ENCODE measurements around the gene SUCO.
"Not testable (repeated sequence)": the region's sequence is repeated elsewhere in the genome, so short reads cannot be mapped to it uniquely, and the experiment has no call there.

The SUCO gene

DNA sequence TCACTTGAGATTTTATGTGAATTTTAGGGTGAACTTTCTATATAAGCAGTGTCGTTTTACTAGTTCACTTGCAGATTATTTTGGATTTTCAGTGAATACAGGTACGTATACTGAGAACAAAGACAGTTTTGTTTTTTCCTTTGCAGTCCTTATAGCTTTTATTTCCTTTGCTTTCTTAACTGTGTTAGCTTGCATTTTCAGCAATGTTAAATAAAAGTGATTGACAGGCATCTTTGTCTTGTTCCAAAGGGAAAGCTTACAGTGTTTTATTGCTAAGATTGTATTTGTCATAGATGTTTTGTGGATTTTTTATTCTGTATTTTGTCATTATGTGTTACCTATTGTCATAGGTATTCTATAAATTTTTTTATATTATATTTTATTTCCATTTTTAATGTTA, 72.7 kb downstream of the SUCO start:
- DNase-seq (ENCODE audit: extremely low read depth in 1 of 2, low read depth in 1 of 2), result no peak

DNA sequence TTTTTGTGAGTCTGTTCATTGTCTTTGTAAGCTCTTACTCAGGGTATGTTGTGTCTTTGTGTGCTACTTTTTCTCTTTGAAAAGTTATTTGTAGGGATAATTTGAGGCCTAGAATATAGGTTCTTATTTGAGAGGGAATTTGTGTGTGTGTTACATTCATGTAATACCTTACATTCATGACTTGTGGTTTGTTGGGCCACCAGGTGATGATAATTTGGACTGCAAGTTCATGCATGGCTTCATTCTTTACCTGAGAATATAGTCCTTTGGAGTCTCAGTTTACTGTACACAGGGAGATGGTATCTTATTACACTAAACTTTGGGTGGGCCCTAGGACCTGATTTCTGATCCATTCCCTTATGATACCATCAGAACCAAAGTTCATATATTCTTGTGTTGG, 74.2 kb downstream of the SUCO start:
- DNase-seq (ENCODE audit: extremely low read depth in 1 of 2, low read depth in 1 of 2), result no peak

DNA sequence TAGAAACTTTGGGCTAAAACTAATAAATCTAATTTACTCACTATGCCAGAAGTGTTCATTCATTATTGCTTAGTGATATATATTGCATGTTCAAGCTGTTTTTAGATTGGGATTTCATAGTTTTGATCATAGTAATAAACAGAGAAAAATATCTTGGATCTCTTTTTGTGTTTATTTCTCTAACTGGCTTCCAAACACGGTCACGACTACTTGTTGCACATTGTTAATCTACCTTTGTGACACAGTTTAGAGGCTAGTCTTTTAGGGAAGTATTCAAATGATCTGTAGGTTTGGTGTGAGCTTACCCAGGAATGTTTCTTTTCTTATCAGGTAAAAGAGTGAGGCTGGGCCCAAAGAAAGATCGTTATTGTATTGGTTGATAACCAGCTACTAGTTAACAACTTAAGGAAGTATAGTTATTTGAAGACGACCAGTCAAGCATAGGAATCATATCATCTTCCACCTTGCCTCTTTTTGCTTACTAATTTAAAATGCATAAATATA, 75.2 kb downstream of the SUCO start:
- no peak for DNase-seq (ENCODE audit: extremely low read depth in 1 of 2, low read depth in 1 of 2)

DNA sequence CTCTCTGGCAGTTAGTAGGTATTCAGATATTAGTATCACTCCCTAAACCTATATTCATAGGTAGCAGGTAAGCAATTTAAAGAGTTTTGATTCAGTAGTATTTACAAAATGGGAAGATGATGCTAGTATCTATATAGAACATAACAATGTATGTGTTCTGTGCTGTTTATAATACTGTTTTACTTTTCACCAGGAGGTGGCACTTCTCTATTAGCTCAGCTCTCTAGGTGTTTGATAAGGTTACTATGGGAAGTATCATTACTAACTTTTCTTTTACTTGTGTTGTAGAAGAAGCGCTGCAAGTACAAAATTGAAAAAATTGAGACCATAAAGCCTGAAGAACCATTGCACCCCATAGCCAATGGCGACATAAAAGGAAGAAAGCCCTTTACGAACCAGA, 76.6 kb downstream of the SUCO start:
- no peak for DNase-seq (ENCODE audit: extremely low read depth in 1 of 2, low read depth in 1 of 2)

DNA sequence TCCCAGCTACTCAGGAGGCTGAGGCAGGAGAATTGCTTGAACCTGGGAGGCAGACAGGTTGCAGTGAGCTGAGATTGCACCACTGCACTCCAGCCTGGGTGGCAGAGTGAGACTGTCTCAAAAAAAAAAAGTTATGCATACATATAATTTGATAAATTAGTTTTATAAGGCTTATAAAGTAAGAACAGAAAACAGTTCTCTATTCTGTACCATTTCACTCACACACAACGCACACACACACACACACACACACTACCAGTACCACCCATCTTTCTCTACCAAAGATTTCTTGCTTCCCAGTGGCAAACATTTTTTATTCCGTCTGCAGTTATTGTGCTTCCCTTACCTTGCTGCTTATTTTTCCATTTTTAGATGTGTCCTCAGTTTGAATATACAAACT, 79.5 kb downstream of the SUCO start:
- no peak for DNase-seq (ENCODE audit: extremely low read depth in 1 of 2, low read depth in 1 of 2)

DNA sequence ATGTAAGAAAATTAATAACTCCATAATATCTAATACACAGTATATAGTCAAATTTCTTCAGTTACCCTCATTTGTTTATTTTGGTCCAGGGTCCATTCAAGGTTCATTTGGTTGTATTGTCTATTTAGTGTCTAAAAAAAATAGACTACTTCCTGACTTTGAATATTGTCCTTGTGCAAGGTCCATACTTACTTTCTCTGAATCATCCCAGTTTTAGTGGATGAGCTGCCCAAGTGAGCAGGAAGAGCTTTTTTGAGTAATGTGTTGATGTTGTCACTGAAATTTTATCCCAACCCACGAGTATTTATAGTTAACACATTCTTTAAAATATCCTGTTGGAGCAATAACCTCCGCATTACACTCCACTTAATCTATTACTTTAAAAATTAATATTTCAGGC, 80.3 kb downstream of the SUCO start:
- DNase-seq (ENCODE audit: extremely low read depth in 1 of 2, low read depth in 1 of 2), result no peak

DNA sequence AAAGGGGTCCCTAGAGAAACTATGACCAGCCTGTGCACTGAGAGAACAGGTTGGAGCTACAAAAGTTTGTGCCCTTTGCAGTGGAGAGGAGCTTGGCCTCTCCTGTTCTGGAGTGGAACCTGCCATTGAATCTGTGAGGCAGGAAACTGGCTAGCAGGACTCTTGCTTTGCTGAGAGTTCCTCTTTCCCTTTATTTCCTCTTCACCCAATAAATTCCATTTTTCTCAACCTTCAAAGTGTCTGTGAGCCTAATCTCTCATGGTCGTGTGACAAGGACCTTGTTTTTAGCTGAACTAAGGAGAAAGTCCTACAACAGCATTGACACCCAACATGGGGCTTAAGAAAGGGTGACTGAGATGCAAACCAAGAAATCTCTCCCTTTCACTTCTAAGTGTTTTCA, 83.2 kb downstream of the SUCO start:
- no peak for DNase-seq (ENCODE audit: extremely low read depth in 1 of 2, low read depth in 1 of 2)

DNA sequence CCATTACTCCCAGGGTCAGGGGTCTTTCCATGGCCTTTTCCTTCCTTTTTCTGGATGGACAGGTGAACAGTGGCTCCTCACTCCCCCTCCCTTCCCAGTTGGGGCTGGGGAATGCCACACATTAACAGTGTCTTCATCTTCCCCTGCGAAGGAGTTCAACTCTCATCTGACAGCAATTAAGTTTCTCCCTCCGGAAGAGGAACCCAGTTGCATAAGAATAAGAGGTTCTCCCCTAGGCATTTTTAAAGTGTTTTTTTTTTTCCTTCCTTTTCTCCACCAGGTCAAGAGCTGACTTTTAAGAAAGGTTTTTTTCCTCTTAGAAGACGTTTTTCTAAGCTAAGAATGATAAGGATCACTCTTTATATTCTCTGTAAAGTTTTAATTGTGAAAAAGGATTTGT, 83.7 kb downstream of the SUCO start:
- DNase-seq (ENCODE audit: extremely low read depth in 1 of 2, low read depth in 1 of 2), result no peak

DNA sequence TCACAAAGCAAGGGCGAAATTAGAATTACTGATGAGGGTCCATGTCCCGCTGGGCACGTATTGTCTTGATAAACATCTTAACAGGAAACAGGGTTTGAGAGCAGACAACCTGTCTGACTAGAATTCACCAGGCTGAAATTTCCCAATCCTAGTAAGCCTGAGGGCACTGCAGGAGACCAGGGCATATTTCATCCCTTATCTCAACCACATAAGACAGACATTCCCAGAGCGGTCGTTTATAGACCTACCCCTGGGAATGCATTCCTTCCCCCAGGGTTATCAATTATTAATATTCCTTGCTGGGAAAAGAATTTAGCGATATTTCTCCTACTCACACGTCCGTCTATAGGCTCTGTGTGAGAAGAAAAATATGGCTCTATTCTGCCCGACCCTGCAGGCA, 87.7 kb downstream of the SUCO start:
- DNase-seq (ENCODE audit: extremely low read depth in 1 of 2, low read depth in 1 of 2), result not testable (repeated sequence)

DNA sequence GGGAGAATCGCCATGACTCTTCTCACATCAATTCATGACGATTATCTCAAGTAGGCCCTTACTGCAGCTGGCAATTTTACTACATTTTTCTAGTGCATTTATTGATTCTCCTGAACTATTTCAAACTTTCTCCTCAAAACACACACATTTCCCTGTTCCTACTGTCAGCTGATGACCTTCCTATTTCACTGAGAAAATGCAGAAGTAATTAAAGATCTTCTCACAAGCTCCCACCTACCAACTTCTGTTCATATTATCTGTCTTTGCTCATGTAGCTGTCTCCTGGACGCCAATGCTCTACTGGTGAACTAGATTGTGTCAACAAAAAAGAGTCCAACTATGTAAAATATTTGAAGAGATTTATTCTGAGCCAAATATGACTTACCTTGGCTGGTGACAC, 89.6 kb downstream of the SUCO start:
- DNase-seq (ENCODE audit: extremely low read depth in 1 of 2, low read depth in 1 of 2), result no peak

DNA sequence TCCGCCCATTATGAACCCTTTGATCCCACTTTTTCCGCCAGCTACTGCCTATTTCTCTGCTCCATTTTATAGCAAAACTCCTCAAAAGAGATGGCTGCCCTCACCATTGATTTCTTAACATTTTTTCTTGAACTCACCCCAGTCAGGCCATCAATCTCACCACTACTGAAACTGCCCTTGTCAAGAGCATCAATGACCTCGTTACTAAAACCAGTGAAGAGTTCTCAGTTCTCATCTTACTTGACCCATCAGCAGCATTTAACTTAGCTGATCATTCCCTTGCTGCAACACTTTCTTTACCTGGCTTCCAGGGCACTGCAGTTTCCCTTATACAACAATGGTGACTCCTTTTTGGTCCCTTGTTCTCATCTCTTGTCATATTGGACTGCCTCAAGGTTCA, 90.8 kb downstream of the SUCO start:
- no peak for DNase-seq (ENCODE audit: extremely low read depth in 1 of 2, low read depth in 1 of 2)

DNA sequence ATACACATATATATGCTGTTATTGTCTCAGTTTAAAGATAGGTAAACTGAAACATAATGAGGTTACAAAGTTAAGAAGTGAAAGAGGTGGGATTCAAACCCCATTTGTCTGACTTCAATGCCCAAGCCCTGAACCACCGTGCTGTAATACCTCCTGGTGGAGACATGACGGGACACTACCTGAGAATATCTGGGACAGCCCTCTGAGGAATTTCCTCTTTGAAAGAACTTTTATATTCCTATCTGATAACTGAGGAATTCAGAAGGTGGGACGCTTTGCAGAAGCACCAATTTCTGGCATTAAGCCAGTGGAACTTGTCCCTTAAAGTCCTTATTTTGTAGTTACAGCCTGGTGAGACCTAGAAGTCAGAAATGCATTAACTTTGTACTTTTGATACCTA, 93.9 kb downstream of the SUCO start:
- no peak for DNase-seq (ENCODE audit: extremely low read depth in 1 of 2, low read depth in 1 of 2)

DNA sequence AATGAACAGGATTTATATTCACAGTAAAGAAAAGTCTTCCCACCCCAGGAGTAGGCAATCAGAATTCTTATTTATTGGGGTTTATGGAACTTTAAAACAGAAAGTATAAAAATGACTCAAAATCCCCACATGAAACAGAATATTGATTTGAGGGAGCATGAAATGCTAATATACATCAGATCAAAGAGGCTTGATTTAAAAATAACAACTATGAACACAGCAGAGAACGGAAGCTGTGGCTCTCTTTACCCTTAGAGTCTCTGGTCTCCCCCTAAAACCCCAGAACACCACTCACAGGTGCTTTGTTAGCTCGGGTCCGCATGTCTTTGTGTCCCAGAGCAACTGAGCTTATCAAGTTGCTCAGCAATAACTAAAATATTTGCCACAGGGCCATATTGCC, 94.8 kb downstream of the SUCO start:
- no peak for DNase-seq (ENCODE audit: extremely low read depth in 1 of 2, low read depth in 1 of 2)

DNA sequence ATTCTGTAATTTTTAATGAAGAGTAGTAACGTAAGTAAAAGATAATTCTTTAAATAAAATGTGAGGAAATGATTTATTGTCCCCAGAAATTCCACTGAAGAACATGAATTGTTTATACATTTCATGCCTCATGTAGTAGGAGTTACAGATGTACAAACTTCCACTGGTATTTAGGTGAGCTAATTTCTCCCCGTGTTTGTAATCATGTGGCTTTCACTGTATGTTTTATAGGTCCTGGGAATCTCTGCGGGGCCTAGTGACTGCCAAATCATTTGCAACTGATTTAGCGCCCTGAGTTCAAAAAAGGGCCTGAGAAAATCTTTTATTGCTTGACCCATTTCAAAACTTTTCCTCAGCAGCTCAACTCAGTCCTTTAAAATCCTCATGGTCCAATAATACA, 95.5 kb downstream of the SUCO start:
- no peak for DNase-seq (ENCODE audit: extremely low read depth in 1 of 2, low read depth in 1 of 2)

DNA sequence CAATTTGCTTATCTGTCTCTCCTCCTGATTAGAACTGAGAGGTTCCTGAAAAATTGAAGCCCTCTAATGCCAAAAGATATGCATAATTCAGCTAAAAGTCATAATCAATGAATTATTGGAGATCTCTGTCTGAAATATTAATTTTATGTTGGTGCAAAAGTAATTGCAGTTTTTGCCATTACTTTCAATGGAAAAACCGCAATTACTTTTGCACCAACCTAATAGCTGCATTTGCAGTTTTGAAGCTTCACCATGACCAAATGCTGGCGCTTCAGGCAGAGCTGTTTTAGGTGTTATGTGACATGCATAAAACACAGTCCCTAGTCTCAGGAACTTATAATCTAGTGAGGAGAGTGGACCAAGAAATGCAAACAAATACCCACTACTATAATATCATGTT, 96.2 kb downstream of the SUCO start:
- no peak for DNase-seq (ENCODE audit: extremely low read depth in 1 of 2, low read depth in 1 of 2)

DNA sequence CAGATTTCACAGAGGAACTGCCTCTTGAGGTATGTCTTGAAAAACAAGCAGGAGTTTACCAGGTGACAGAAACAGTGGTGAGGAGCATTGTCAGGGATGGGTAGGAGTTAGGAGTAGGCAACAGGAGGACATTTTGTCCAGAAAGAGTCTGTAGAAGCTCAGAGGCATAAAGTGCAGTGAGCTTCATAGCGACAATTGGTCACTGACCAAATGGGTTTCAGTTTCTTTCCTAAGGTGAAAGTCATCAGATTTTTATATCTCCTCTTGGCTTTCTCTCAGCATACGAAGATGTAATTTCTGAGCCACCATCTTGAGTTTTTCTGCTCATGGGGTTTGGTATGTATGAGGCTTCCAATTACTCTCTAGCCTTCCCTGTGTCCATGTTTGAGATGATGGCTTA, 96.7 kb downstream of the SUCO start:
- DNase-seq (ENCODE audit: extremely low read depth in 1 of 2, low read depth in 1 of 2), result no peak

DNA sequence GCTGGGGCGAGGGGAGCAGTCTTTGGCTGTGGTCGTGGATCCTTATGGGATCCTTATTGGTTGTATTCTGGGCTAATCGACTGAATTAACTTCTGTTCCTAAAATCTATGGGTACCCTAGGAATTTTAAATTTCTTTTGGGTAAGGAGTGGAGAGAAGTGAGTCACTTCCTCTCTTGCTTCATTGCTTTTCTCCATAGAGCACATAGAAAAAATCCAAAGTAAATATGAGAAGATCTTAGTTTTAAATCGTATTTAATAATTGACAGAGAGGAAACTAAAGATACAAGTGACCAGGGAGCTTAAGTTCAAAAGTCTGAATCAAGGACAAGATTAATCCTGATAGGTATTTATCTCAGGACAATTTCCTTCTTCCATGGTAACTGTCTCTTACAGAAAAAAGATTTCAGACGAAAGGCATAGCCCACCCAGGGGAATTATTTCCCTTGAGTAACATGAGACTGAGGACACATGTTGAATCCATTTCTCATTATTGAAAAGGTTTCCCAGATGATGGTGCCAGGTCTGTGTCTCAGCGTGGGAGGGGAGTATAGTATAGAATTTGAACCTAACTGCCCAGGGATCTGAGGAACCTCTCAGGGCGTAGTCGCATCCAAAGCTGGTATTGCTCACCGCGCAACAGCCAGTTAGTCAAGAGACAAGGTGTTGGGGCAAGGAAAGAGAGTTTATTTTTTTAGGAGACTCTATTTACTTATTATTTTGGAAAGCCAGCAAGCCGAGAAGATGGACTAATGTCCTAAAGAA, 97.3 kb downstream of the SUCO start:
- no peak for DNase-seq (ENCODE audit: extremely low read depth in 1 of 2, low read depth in 1 of 2)

DNA sequence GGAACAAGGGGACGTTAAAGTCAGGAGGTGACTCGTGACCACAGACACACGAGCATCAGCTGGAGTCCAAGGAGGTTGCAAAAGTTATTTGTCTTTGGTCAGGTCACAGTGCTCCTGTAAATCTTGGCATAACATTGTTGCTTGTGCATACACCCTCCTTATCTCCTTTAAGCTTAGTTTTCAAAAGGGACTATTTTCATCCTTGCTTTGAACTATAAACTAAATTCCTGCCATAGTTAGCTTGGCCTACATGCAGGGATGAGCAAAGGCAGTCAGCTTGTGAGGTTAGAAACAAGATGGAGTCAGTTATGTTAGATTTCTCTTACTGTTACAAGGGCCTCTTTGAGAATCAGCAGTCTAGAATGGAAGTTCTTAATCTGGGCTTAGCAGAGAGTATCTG, 97.9 kb downstream of the SUCO start:
- DNase-seq (ENCODE audit: extremely low read depth in 1 of 2, low read depth in 1 of 2), result no peak

DNA sequence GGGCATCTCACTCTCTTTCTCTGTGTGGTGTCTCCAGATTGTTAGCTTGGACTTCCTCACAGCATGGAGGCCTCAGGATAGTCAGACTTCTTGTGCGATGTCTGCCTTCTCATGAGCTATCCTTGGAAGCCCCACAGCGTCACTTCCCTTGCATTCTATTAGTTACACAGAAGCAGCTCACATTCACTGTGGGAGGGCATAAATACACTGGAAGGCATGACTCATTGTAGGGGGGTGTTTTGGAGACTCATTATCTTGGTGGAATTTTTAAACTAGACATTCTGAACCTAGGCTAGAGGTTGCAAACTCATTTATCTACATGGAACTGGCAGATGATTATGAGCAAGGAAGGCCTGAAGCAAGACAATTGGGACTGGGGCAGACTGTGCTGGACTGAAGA, 104.6 kb downstream of the SUCO start:
- DNase-seq (ENCODE audit: extremely low read depth in 1 of 2, low read depth in 1 of 2), result no peak

DNA sequence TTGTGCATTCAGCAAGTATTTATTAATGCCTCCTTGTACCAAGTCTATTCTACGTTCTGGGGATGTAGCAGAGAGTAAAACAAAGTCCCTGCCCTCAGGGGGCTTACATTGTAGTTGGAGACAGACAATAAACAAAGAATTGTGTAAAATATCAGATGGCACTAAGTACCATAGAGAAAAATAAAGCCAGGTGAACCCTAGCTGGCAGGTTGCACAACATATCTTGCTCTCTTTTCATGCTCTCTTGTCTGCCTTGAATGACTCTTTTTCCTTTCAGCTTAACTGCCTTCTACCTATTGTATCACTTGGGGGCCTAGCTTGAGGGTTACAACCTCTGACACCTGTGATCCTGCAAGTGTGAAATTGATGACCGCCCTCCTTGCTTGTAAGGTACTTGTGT, 105.3 kb downstream of the SUCO start:
- no peak for DNase-seq (ENCODE audit: extremely low read depth in 1 of 2, low read depth in 1 of 2)

DNA sequence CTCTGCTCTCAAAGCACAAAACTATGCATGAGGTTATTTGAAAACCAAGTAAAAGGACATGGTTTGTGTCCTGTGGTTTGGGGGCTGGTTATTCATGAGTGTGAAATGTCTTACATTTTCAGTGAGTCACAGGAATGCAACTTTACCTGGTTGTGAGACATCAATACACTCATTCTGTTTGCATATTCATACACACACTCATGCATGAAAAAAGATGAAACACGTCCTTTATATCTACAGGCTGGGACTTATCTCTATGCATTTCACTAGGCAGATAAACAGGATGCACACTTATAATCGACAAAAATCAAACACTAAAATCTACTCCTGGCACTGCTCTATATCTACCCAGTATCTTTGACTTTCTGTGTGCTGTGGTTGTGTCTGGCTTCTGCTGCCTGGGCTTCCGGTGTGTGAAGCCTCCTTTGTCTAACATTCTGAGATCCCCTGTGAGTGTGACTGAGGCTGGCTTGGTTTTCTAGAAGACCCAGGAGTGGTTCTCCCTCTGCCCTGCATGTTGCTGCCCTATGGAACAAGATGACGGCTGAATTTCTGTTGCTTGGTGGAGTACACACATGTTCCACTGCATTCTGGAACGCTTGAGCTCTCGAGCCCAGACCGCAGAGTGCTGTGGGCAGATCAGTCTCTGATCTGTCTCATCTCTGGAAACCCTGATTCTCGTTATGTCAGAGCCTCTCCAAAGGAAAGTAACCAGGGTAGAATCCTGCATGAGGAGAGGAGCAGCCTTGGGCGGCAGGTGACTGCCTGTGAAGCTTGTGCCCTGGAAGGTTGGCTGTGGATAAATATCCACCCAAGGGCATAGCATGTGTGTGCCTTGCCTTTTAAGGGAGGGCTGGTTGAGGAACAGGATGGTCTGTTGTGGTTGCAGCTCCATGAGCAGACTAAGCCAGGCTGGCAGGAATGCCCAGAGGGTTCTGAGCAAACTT, 106.2 kb downstream of the SUCO start:
- DNase-seq (ENCODE audit: extremely low read depth in 1 of 2, low read depth in 1 of 2), result peak; percentile 51 to 52

DNA sequence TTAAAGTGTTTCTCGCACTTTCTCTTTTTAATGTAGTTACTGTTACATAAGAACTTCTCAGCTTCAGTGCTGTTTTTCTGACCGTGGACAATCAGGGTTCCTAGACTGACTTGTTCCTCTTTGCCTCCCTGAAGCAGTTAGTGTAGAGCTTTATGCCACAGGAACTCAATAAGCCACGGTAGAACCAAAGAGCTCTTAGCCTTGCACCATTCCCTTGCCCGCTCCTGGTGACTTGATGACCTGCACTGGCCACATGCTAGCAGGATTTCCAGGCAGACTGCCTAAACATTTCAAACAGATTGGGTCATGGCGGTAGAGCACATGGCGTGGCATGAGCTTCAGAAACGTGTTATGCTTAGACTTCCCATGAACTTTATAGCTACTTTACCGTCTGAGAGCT, 107.2 kb downstream of the SUCO start:
- DNase-seq (ENCODE audit: extremely low read depth in 1 of 2, low read depth in 1 of 2), result no peak
